NCI-H2196 treated with DMSO at 0.1 percent for 48 hours (cell line): ENCODE data around the gene IRGQ.
A peak's percentile ranks its signal among the peaks of the same experiment; 100 is the strongest.
"Not testable (repeated sequence)": the region's sequence is repeated elsewhere in the genome, so short reads cannot be mapped to it uniquely, and the experiment has no call there.

Source experiments
- DNase-seq: peaks from one replicate; lab custom pipeline; 2025; ENCODE audit not compliant: unreplicated experiment; lab: John Stamatoyannopoulos, UW

IRGQ gene

GRCh38 chr19:43624933-43625332 lies 29.0 kb upstream of the IRGQ start:
- DNase-seq: no peak

DNA sequence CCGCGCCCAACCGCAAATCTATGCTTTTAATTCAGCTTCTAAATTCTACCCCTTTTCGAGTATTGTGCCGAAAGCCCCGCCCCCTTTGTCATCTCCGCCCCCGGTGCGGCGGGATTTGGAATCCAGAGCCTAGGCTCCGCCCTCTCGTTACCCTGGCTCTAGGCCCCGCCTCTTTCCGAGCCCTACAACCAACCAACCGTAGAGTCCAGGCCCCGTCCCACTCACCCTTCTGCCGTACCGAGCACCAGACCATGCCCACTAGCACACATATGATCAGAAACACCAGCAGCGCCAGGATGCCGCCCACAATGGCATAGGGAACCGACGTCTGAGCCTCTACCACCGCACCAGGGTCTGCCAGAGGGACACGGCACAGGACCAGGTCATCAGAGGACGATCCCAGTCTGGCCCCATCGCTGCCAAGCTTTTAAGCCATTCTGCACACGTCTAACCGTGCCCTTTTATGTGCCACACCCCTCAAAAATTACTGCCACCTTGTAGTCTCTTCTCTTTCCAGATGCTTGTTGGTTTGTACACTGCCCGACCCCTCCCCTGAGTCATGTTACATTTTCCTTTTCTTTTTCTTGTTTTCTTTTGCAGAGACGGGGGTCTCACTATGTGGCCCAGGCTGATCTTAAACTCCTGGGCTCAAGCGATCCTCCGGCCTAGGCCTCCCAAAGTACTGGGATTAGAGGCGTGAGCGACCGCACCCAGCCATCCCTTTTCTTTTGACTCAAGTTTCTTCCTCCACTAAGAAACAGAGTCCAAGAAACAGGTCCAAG lies 28.1 kb upstream of the IRGQ start:
- no peak for DNase-seq

DNA sequence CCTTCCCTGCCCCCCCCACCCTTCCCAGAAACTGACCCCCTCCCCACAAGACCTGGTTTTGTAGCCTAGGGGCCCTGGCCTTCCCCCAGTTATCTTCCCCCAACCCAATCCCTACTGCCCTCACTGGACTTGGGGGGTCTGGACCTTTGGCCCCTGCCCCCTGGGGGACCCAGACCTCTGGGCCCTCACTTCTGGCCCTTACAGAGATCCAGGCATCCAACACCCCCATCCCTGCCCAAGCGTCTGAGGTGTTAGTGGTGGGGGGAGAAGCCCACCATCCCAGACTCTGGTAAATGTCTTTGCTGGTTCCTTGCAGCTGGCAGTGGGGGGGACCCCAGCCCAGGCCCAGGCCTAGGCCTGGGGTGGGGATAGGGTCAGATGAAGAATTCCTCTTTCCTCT lies 27.0 kb upstream of the IRGQ start:
- no peak for DNase-seq

GRCh38 chr19:43622070-43622469 lies 26.1 kb upstream of the IRGQ start:
- DNase-seq: no peak

DNA sequence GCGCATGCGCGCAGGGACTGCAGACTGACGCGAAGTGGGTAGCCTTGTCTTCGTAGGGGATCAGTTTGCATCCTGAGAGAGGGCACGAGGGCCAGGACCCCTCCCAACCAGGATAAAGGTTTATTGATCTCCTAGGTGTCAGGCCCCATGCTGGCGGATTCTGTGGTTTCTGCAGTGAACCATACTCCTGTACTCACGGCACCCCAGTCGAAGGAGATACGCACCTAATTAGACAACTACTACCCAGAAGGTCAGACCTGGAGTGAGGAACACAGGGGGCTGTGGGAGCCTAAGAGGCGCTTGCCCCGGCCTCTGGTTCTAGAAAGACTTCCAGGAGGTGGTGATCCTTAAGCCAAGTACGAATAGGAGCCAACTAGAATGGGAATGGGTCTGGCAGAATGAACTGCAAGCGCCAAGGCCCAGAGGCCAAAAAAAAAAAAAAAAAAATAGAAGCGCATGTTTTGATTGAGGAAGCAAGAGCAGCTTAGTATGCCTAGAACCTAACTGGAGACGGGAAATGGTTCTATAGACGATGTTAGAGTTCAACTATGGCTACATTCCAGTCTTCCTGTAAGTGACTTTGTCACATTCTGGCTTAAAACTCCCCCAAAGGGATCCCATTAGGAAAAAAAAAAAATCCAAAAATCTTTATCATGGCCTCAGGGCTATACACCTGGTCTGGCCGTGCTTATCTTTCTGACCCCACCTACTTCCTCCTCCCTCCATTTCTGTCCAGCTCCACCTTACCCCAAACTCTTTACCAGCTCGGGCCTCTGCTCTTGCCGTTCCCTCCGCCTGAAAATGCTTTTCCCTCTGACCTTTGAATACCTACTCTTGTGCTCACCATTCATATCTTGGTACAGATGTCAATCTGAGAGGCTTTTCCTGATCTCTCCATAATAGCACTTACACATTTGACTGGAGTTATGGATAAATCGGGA lies 24.4 kb upstream of the IRGQ start:
- no peak for DNase-seq

DNA sequence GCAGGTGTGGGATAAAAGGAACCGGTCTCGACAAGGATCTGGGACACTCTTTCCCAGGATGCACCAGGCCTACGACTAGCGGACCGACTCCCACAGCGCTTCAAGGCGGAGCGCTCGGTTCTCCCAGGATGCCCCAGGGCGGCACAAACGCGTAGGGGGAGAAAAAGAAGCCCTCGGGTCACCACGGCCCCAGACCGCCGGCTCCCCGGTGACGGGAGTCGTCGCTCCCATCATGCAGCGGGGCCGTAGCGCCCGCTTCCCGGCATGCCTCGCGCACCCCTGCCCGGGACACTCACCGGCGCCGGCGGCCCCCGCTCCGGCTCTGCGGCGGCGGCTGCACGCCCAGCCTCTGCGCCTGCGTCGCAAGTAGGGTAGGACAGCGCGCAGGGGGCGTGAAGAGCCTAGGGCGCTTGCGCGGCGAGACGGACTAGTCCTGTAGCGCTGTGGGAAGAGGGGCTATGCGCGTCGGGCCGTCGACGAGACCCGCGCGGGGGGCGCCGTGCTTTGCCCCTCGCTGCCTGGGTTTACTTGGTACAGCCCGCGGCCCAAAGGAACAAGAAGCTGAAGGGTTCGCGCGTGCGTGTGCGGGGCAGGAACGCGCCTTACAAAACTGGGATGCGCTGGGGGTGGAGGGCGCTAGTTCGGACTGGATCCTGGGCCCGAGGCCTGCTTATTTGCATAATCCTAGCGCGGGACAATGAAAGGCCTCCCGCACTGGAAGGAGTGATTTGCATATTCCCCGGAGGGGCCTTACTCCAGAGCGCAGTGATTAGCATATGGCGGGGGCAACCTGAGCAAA lies 23.5 kb upstream of the IRGQ start, which contains the start of gene ZNF428:
TSS of gene ZNF428 (minus strand) at position 368 of the 799 bp plus-strand sequence. CDS start 5,325 bp downstream, outside the sequence.
- peak; percentile 94 for DNase-seq

DNA sequence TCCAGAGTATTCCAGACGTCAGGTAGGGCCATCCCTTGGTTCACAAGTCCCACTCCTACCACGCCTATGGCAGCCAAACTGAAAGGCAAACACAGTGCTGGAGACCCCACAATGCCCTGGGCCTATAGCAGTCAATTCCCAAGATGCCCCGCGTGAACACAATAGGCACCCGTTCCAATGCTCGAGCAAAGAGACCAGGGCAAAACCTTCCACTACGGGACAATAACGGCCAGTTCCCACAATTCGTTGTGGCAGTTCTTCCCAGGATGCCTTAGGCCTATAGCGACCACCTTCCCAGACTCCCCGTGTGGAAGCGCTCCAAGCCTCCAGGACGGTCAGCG lies 23.0 kb upstream of the IRGQ start:
- DNase-seq: peak; percentile 61

DNA sequence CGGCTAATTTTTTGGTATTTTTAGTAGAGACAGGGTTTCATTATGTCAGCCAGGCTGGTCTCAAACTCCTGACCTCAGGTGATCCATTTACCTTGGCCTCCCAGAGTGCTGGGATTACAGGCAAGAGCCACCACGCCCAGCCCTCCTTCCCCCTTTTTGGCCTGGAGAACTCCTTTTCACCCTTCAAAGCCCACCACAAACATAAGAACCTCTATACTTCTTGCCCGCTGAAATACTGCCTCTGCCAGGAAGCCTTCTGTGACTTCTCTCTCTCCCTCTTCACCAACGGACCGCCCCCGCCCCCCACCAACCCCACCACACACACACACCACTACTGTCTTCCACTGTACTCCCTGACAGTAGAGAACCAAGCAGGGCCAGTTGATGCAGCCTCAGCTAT lies 21.0 kb upstream of the IRGQ start:
- no peak for DNase-seq

DNA sequence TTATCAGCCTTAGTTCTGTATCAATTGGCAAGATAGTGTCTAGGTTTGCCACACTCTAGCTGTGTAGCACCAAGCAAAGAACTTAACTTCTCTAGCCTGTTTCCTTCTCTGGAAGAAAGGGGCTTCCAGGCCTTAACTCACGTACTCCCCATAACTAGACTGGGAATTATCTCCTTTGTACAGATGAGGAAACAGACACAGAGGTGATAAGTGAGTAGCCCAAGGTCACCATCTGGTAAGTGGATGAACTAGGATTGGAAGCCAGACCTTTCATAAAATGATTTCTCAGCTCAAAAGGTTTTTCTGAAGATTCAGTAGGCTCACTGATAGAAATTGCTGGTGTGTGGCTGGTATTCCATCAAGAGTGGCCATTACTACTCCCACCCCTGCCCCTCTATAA lies 20.4 kb upstream of the IRGQ start:
- DNase-seq: no peak

DNA sequence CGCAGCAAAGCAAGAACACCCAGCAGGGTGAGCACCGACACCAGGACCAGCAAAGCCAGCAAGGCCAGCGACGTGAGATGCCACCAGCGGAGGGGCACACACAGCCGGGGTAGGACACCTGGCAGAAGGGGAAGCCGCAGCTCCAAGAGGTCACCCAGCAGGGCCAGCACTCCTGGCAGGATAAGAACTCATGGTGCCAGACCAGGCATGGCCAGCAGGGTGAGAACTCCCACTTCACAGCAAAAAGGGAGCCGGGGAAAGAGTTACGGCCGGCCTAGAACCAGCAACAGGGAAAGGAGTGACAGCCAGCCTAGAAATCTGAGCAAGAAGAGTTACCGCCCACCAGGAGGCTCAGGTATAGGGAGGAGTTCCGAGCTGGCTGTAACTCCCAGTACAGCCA lies 16.4 kb upstream of the IRGQ start:
- no peak for DNase-seq

DNA sequence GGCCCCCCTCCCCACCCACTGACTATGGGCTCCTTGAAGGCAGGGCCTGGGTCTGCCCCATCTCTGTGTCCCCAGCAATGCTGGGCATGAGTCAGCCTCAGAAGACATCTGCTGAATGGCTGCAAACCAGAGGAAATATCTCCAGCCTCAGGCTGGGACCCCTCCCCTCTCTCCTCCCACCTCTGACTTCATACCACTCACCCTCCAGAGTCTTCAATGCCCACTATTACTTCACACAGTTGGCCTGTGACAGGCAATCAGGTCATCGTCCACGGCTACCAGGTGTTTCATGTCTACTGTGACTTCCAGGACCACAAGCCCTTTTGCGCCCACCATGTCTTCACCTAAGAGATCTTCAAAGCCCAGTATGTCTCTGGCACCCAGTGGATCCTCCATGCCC lies 15.9 kb upstream of the IRGQ start, which contains the start of gene SRRM5:
TSS of gene SRRM5 (plus strand) at position 301 of the 400 bp plus-strand sequence. CDS start at position 335, 34 bp downstream.
- DNase-seq: no peak

DNA sequence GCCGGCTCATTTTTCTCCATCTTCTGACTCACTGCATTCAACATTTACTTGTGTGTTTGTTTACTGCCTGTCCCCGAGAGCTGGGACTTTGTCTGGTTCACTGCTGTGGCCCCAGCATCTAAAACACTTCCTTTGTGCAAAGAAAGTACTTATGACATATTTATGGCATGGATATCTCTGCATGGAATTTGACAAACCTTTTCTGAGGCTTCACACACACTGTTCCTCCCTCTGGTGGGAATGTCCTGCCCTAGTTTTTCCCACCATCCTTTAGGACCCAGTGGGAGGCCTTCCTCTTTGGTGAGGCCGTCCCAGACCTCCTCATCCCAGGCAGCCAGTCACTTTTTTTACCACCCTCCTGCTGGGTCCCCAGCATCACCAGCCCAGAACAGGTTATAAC lies 14.6 kb upstream of the IRGQ start:
- no peak for DNase-seq

DNA sequence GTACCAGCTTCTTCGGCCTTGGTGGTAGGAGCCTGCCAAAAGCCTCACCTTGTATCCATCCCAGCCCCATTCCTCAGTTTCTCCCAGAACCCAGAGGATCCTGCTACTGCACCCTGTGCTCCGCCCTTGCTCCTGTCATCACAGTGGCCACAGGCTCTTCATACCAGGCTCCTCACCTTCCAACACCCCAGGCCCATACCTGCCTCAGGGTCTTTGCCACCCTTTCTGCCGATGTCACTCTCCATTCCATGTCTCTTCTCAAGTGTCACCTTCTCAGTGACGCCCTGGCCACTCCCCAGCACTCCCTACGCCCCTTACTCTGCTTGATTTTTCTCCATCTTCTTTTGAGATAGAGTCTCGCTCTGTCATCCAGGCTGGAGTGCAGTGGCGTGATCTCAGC lies 13.9 kb upstream of the IRGQ start:
- DNase-seq: no peak

- DNase-seq: no peak
Observed at GRCh38 chr19:43607238-43608205, 11.6 kb upstream of the IRGQ start.

DNA sequence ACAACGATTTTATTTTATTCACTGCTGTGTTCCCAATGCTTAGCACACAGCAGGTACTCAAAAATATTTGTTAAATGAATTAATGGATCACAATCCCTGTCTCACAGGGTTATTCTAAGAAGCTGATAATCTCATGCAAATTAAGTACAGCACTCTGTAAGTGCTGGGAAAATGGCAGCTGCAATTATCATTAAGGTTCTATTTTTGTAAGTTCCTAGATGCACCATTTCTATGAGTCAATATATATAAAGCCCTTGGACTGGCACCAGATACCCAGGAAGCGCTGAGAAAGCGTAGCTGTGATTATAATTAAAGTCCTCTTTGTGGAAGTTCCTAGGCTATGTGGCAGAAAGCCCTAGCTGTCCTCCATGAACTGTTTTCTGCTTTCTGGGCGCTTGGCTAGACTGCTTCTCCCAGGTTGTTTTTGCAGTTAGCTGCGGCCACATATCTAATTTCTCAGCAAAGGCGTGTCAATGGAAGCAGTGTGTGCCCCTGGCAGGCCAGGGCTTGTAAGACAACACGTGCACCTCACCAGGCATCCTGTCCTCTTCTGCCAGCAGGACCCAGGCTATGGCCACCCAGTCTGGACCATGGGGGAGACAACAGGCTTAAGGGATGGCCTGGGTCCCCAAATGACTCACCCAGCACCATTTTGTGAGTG lies 10.8 kb upstream of the IRGQ start:
- peak; percentile 61 for DNase-seq

- no peak for DNase-seq
Observed at GRCh38 chr19:43605875-43606568, 10.1 kb upstream of the IRGQ start.

GRCh38 chr19:43600326-43600725 lies 4.4 kb upstream of the IRGQ start:
- DNase-seq: not testable (repeated sequence)

- no peak for DNase-seq
Observed at GRCh38 chr19:43599635-43600295, 3.8 kb upstream of the IRGQ start.
